Limb (tissue), 2 donors: ENCODE results near the gene STX8.

Source experiments
- DNase-seq, 2 donors: peaks; one replicate each; pipeline ENCODE4 v3.0.0-alpha.2; 2016; ENCODE audit errors: extremely low spot score in 2 of 2

The STX8 gene

GRCh38 chr17:9307313-9307998 lies 268.2 kb downstream of the STX8 start:
- DNase-seq = no peak

- no peak for DNase-seq
These were observed 269.5 kb downstream of the STX8 start for GRCh38 chr17:9306086-9306485.

- DNase-seq = no peak
These were observed 275.9 kb downstream of the STX8 start for GRCh38 chr17:9299695-9300094.

GRCh38 chr17:9298776-9299295 lies 276.8 kb downstream of the STX8 start:
- no peak for DNase-seq

- no peak for DNase-seq
These were observed 277.5 kb downstream of the STX8 start for GRCh38 chr17:9298135-9298534.

- no peak for DNase-seq
These were observed 280.9 kb downstream of the STX8 start for GRCh38 chr17:9294661-9295210.

GRCh38 chr17:9292561-9292941 lies 283.1 kb downstream of the STX8 start:
- DNase-seq = no peak

GRCh38 chr17:9291912-9292560 lies 283.6 kb downstream of the STX8 start:
- DNase-seq = peak in 1 of 2 donors; percentile 56

GRCh38 chr17:9290226-9290613 lies 285.4 kb downstream of the STX8 start:
- DNase-seq = no peak

- DNase-seq = no peak
These were observed 288.3 kb downstream of the STX8 start for GRCh38 chr17:9287306-9287705.

GRCh38 chr17:9286434-9286833 lies 289.2 kb downstream of the STX8 start:
- DNase-seq = no peak

GRCh38 chr17:9285602-9286427 lies 289.8 kb downstream of the STX8 start:
- DNase-seq = no peak

- no peak for DNase-seq
These were observed 290.7 kb downstream of the STX8 start for GRCh38 chr17:9284884-9285283.

GRCh38 chr17:9283909-9284308 lies 291.7 kb downstream of the STX8 start:
- DNase-seq = no peak

GRCh38 chr17:9279893-9280292 lies 295.7 kb downstream of the STX8 start:
- no peak for DNase-seq

- DNase-seq = no peak
These were observed 300.6 kb downstream of the STX8 start for GRCh38 chr17:9274973-9275372.

- peak; percentile 48 to 51 for DNase-seq
These were observed 301.9 kb downstream of the STX8 start for GRCh38 chr17:9273428-9274391.

GRCh38 chr17:9272501-9273200 lies 303.0 kb downstream of the STX8 start:
- peak in 1 of 2 donors; percentile 45 for DNase-seq

- DNase-seq = no peak
These were observed 303.6 kb downstream of the STX8 start for GRCh38 chr17:9271989-9272388.

GRCh38 chr17:9270921-9271320 lies 304.7 kb downstream of the STX8 start:
- no peak for DNase-seq
